Loucy (cell line): ENCODE results near the gene SLC22A14.

Experiments
- CTCF ChIP-seq: fragments of 200-600 bp; sonication (generic); conservative IDR thresholded peaks from 2 replicates; pipeline ENCODE4 v1.5.1; 2014; ENCODE audit warnings: mild to moderate bottlenecking, antibody characterized with exemption, low read length
- EZH2phosphoT487 ChIP-seq: fragments of 200-600 bp; IDR thresholded peaks from 2 replicates; pipeline ENCODE4 v1.6.1; 2018; ENCODE audit warnings: antibody characterized with exemption, mild to moderate bottlenecking, moderate library complexity, borderline replicate concordance

GRCh38 chr3:38327335-38328009, 45.4 kb downstream of the SLC22A14 start:
- TF ChIP-seq CTCF (no peak), EZH2phosphoT487 (no peak)
